Thoracic aorta (tissue), 2 donors: ENCODE measurements around the gene CREB3L4. TPM values are rescaled to one million over a fixed set of nuclear protein-coding genes. Genes with fewer than 3 reads are reported as not detected.

ENCODE experiments used
- ATAC-seq: fragments of 150-250 bp; one replicate; pipeline ENCODE4 v1.8.0; 2017; ENCODE audit warnings: low read depth; ENCODE audit not compliant: insufficient number of reproducible peaks, low FRiP score
- DNase-seq: peaks from one replicate; pipeline ENCODE4 v3.0.0-alpha.2; 2020; ENCODE audit warnings: low spot score
- H3K27ac ChIP-seq, 2 donors: fragments of 200-600 bp; sonication (generic); 1 replicate in 1 of 2; 2 replicates in 1 of 2; pipeline ENCODE4 v1.5.1; 2016; ENCODE audit warnings: mild to moderate bottlenecking in 2 of 2, moderate library complexity in 2 of 2
- H3K27me3 ChIP-seq: fragments of 200-600 bp; sonication (generic); replicated peaks from 2 replicates; pipeline ENCODE4 v1.6.0; 2016; ENCODE audit warnings: mild to moderate bottlenecking; ENCODE audit not compliant: insufficient read depth
- H3K36me3 ChIP-seq: fragments of 200-600 bp; sonication (generic); one replicate; pipeline ENCODE4 v1.5.1; 2016
- H3K4me1 ChIP-seq, 2 donors: fragments of 200-600 bp; sonication (generic); 1 replicate in 1 of 2; 2 replicates in 1 of 2; pipeline versions ENCODE4 v1.5.1 to v1.6.0; 2016; ENCODE audit warnings: low read depth in 2 of 2, mild to moderate bottlenecking in 1 of 2; ENCODE audit not compliant: control insufficient read depth in 1 of 2
- H3K4me3 ChIP-seq: fragments of 200-600 bp; sonication (generic); 2 replicates; pipeline ENCODE4 v1.5.1; 2016; ENCODE audit warnings: mild to moderate bottlenecking
- H3K9me3 ChIP-seq: fragments of 200-600 bp; sonication (generic); 2 replicates; pipeline ENCODE4 v1.5.1; 2016
- CTCF ChIP-seq: fragments of 200-600 bp; sonication (generic); IDR thresholded peaks from one replicate; pipeline ENCODE4 v1.5.1; 2019; ENCODE audit warnings: antibody characterized with exemption
- total RNA-seq, 2 donors: library from RNA; depleted of rRNA; stranded (reverse); fragments of >200 nt; gene quantifications; one replicate each; pipeline versions ENCODE4 v1.1.0 to v1.2.3, GENCODE V29; 2016

Gene CREB3L4
- total RNA-seq, 2 donors from 2014 or later, result 3.2 to 11.1 TPM

GRCh38 chr1:153928791-153929341 lies 38.8 kb upstream of the CREB3L4 start:
- Histone ChIP-seq H3K9me3 (no peaks in the 10 kb centered on the region), H3K27me3 (no peaks in the 10 kb centered on the region), H3K36me3 (peaks cover 24% of the 10 kb centered on the region), H3K27ac (no peak overlapping the region), H3K4me3 (no peak overlapping the region), H3K4me1 (peaks cover 4% of the 10 kb centered on the region in 2 donors)
- no peak for ATAC-seq
- no peak for DNase-seq
- no peak for TF ChIP-seq CTCF

- TF ChIP-seq CTCF, result no peak
- Histone ChIP-seq H3K4me3 (no peak overlapping the region), H3K27ac (no peak overlapping the region), H3K9me3 (no peaks in the 10 kb centered on the region), H3K36me3 (peaks cover 27% of the 10 kb centered on the region), H3K4me1 (no peaks in the 10 kb centered on the region), H3K27me3 (no peaks in the 10 kb centered on the region)
- ATAC-seq, result no peak
- no peak for DNase-seq
Observed at GRCh38 chr1:153929426-153929825, 38.3 kb upstream of the CREB3L4 start.

GRCh38 chr1:153929981-153930948 lies 37.4 kb upstream of the CREB3L4 start:
- Histone ChIP-seq H3K27ac (no peak overlapping the region), H3K9me3 (no peaks in the 10 kb centered on the region), H3K4me3 (no peak overlapping the region), H3K4me1 (no peaks in the 10 kb centered on the region), H3K36me3 (peaks cover 32% of the 10 kb centered on the region), H3K27me3 (no peaks in the 10 kb centered on the region)
- ATAC-seq (no peak), DNase-seq (no peak)
- no peak for TF ChIP-seq CTCF

GRCh38 chr1:153932156-153933131 lies 35.3 kb upstream of the CREB3L4 start:
- ATAC-seq (no peak), DNase-seq (no peak)
- Histone ChIP-seq H3K27me3 (no peaks in the 10 kb centered on the region), H3K36me3 (peaks cover 53% of the 10 kb centered on the region), H3K9me3 (no peaks in the 10 kb centered on the region), H3K27ac (no peak overlapping the region), H3K4me1 (no peaks in the 10 kb centered on the region), H3K4me3 (no peak overlapping the region)
- TF ChIP-seq CTCF, result no peak
